CD8-positive, alpha-beta memory T cell (primary cell): ENCODE results near the gene RFX3. TPM values are rescaled to one million over a fixed set of nuclear protein-coding genes. Genes with fewer than 3 reads are reported as not detected.
A peak's percentile ranks its signal among the peaks of the same experiment; 100 is the strongest.

ENCODE experiments used
- CTCF ChIA-PET: fragments of 350-600 bp; sonication (Branson Sonifier 250); formaldehyde crosslinking; loops from one replicate; lab custom pipeline; 2021; ENCODE audit warnings: antibody characterized with exemption; lab: Charles Lee
- POLR2A ChIA-PET: fragments of 350-600 bp; sonication (Branson Sonifier 250); formaldehyde crosslinking; loops from one replicate; lab custom pipeline; 2021; ENCODE audit warnings: antibody characterized with exemption; lab: Charles Lee
- DNase-seq, 5 donors: peaks; one replicate each; pipeline versions ENCODE4 v3.0.0 to v3.0.0-alpha.2; 2020 to 2022; ENCODE audit warnings: mixed read lengths in 1 of 5
- H3K27ac ChIP-seq: one replicate; pipeline ENCODE4 v1.7.0; 2013; ENCODE audit warnings: low read depth, mild to moderate bottlenecking, low read length, moderate library complexity
- H3K27me3 ChIP-seq: 2 replicates; pipeline ENCODE4 v1.7.0; 2013; ENCODE audit warnings: low read length, mild to moderate bottlenecking; ENCODE audit not compliant: insufficient read depth, poor library complexity, severe bottlenecking
- H3K36me3 ChIP-seq: 2 replicates; pipeline ENCODE4 v1.7.0; 2013; ENCODE audit warnings: mild to moderate bottlenecking, low read length, moderate library complexity; ENCODE audit not compliant: insufficient read depth
- H3K4me1 ChIP-seq: 2 replicates; pipeline ENCODE4 v1.7.0; 2013; ENCODE audit warnings: mild to moderate bottlenecking, low read length, moderate library complexity; ENCODE audit not compliant: insufficient read depth
- H3K4me3 ChIP-seq: 2 replicates; pipeline ENCODE4 v1.7.0; 2013; ENCODE audit warnings: mild to moderate bottlenecking, low read length
- H3K9me3 ChIP-seq: 2 replicates; pipeline ENCODE4 v1.7.0; 2013; ENCODE audit warnings: mild to moderate bottlenecking, low read length
- H3K27ac Mint-ChIP-seq, 8 donors: one replicate each; pipeline ENCODE4 v1.8.0; 2020 to 2021; ENCODE audit warnings: mixed read lengths in 8 of 8, mild to moderate bottlenecking in 6 of 8, inconsistent platforms in 3 of 8, moderate library complexity in 3 of 8
- H3K27me3 Mint-ChIP-seq, 2 donors: one replicate each; pipeline ENCODE4 v1.8.0; 2020 to 2021; ENCODE audit warnings: mixed read lengths in 2 of 2, mild to moderate bottlenecking in 1 of 2, moderate library complexity in 1 of 2
- H3K36me3 Mint-ChIP-seq, 3 donors: one replicate each; pipeline ENCODE4 v1.8.0; 2020 to 2021; ENCODE audit warnings: mixed read lengths in 3 of 3, inconsistent platforms in 1 of 3, mild to moderate bottlenecking in 1 of 3
- H3K4me1 Mint-ChIP-seq, 3 donors: one replicate each; pipeline ENCODE4 v1.8.0; 2020 to 2021; ENCODE audit warnings: mixed read lengths in 3 of 3, inconsistent platforms in 1 of 3, mild to moderate bottlenecking in 1 of 3
- H3K4me3 Mint-ChIP-seq, 7 donors: one replicate each; pipeline ENCODE4 v1.8.0; 2020 to 2021; ENCODE audit warnings: mixed read lengths in 7 of 7, mild to moderate bottlenecking in 6 of 7, moderate library complexity in 4 of 7, inconsistent platforms in 2 of 7
- H3K9me3 Mint-ChIP-seq, 5 donors: one replicate each; pipeline ENCODE4 v1.8.0; 2020 to 2022; ENCODE audit warnings: mixed read lengths in 5 of 5, mild to moderate bottlenecking in 3 of 5, moderate library complexity in 2 of 5, inconsistent platforms in 1 of 5
- polyA plus RNA-seq: library from polyadenylated mRNA; unstranded; fragments of 300-500 nt; fragmentation: Illumina TruSeq; gene quantifications from one replicate; pipeline ENCODE4 v1.2.3, GENCODE V29; 2021
- total RNA-seq, 2 experiments: library from RNA; stranded (reverse); gene quantifications; one replicate each; pipeline ENCODE4 v1.2.3, GENCODE V29; 2021

RFX3 gene
- total and polyA plus RNA-seq, 3 experiments from 2014 or later: 5.3 to 14.6 (median 14.1) TPM

- CTCF ChIA-PET: interaction anchor here (0.9 kb wide), 1 partner anchor 32 kb away, joined by 3 read pairs; no protein-coding TSS in a partner anchor
- no peaks in the 10 kb centered on the region for H3K36me3 ChIP-seq
- H3K27me3 Mint-ChIP-seq: no peaks in the 10 kb centered on the region
- H3K27ac ChIP-seq: no peak overlapping the region
- H3K4me3 Mint-ChIP-seq: no peak overlapping the region
- H3K9me3 Mint-ChIP-seq: peaks cover 0 to 2% (median 0%) of the 10 kb centered on the region in 5 donors
- peaks cover 0 to 7% (median 1%) of the 10 kb centered on the region in 3 donors for H3K36me3 Mint-ChIP-seq
- POLR2A ChIA-PET: interaction anchor here (1.8 kb wide), 1 partner anchor 53 kb away, joined by 7 read pairs; no protein-coding TSS in a partner anchor
- H3K9me3 ChIP-seq: no peaks in the 10 kb centered on the region
- peaks cover 23% of the 10 kb centered on the region for H3K4me1 ChIP-seq
- H3K27me3 ChIP-seq: no peaks in the 10 kb centered on the region
- H3K27ac Mint-ChIP-seq: peak overlapping the region in 1 of 8 donors; percentile 39
- no peak for DNase-seq
- no peak overlapping the region for H3K4me3 ChIP-seq
- peaks cover 36 to 49% (median 48%) of the 10 kb centered on the region in 3 donors for H3K4me1 Mint-ChIP-seq
Measured at GRCh38 chr9:3473405-3473804, 52.4 kb downstream of the RFX3 start.

GRCh38 chr9:3471883-3472282 lies 53.9 kb downstream of the RFX3 start:
- Histone ChIP-seq H3K4me3 (no peak overlapping the region), H3K27me3 (no peaks in the 10 kb centered on the region), H3K36me3 (no peaks in the 10 kb centered on the region), H3K27ac (no peak overlapping the region), H3K4me1 (peaks cover 25% of the 10 kb centered on the region), H3K9me3 (no peaks in the 10 kb centered on the region)
- ChIA-PET CTCF (no interaction called here), POLR2A (no interaction called here)
- no peaks in the 10 kb centered on the region for H3K27me3 Mint-ChIP-seq
- peaks cover 0 to 1% (median 0%) of the 10 kb centered on the region in 3 donors for H3K36me3 Mint-ChIP-seq
- peak overlapping the region in 1 of 8 donors; percentile 12 for H3K27ac Mint-ChIP-seq
- no peak for DNase-seq
- H3K4me1 Mint-ChIP-seq: peaks cover 27 to 43% (median 37%) of the 10 kb centered on the region in 3 donors
- no peak overlapping the region for H3K4me3 Mint-ChIP-seq
- H3K9me3 Mint-ChIP-seq: no peaks in the 10 kb centered on the region

- no peaks in the 10 kb centered on the region for H3K36me3 ChIP-seq
- H3K27ac ChIP-seq: no peak overlapping the region
- H3K4me1 ChIP-seq: peaks cover 14% of the 10 kb centered on the region
- H3K4me3 ChIP-seq: no peak overlapping the region
- H3K9me3 Mint-ChIP-seq: no peaks in the 10 kb centered on the region
- CTCF ChIA-PET: interaction anchor here (2.1 to 2.6 kb wide), 3 partner anchors 28 to 179 kb away, joined by 7 to 9 read pairs (median 9); no protein-coding TSS in a partner anchor
- no peak for DNase-seq
- no peak overlapping the region for H3K4me3 Mint-ChIP-seq
- no peaks in the 10 kb centered on the region for H3K27me3 ChIP-seq
- peaks cover 0 to 3% (median 1%) of the 10 kb centered on the region in 3 donors for H3K36me3 Mint-ChIP-seq
- no peaks in the 10 kb centered on the region for H3K27me3 Mint-ChIP-seq
- no peak overlapping the region for H3K27ac Mint-ChIP-seq
- H3K9me3 ChIP-seq: no peaks in the 10 kb centered on the region
- peaks cover 12 to 17% (median 13%) of the 10 kb centered on the region in 3 donors for H3K4me1 Mint-ChIP-seq
- POLR2A ChIA-PET: interaction anchor here (1.2 kb wide), 1 partner anchor 58 kb away, joined by 5 read pairs; no protein-coding TSS in a partner anchor
Measured at GRCh38 chr9:3468421-3469205, 57.2 kb downstream of the RFX3 start.

- ChIA-PET CTCF (interaction anchor here (0.6 to 2.6 kb wide), 12 partner anchors 9 to 871 kb away, joined by 3 to 9 read pairs (median 4); no protein-coding TSS in a partner anchor), POLR2A (interaction anchor here (1.2 kb wide), 1 partner anchor 59 kb away, joined by 5 read pairs; no protein-coding TSS in a partner anchor)
- Mint-ChIP-seq H3K4me1 (peaks cover 7 to 9% (median 7%) of the 10 kb centered on the region in 3 donors), H3K27ac (peak overlapping the region in 2 of 8 donors; percentile 75 to 85), H3K4me3 (peak overlapping the region in 1 of 7 donors; percentile 32), H3K36me3 (peaks cover 0 to 3% (median 1%) of the 10 kb centered on the region in 3 donors), H3K27me3 (no peaks in the 10 kb centered on the region), H3K9me3 (no peaks in the 10 kb centered on the region)
- Histone ChIP-seq H3K4me3 (no peak overlapping the region), H3K9me3 (no peaks in the 10 kb centered on the region), H3K27me3 (no peaks in the 10 kb centered on the region), H3K36me3 (no peaks in the 10 kb centered on the region), H3K27ac (no peak overlapping the region), H3K4me1 (peaks cover 8% of the 10 kb centered on the region)
- peak; percentile 25 to 75 (median 41) for DNase-seq
Measured at GRCh38 chr9:3467593-3468219, 58.1 kb downstream of the RFX3 start.

GRCh38 chr9:3464033-3464638 lies 61.7 kb downstream of the RFX3 start:
- CTCF ChIA-PET: no interaction called here
- H3K27ac Mint-ChIP-seq: no peak overlapping the region
- H3K9me3 Mint-ChIP-seq: no peaks in the 10 kb centered on the region
- Histone ChIP-seq H3K27me3 (no peaks in the 10 kb centered on the region), H3K27ac (no peak overlapping the region), H3K4me3 (no peak overlapping the region), H3K4me1 (peaks cover 8% of the 10 kb centered on the region), H3K9me3 (no peaks in the 10 kb centered on the region), H3K36me3 (no peaks in the 10 kb centered on the region)
- no peak overlapping the region for H3K4me3 Mint-ChIP-seq
- peaks cover 0 to 4% (median 0%) of the 10 kb centered on the region in 3 donors for H3K36me3 Mint-ChIP-seq
- no peaks in the 10 kb centered on the region for H3K27me3 Mint-ChIP-seq
- H3K4me1 Mint-ChIP-seq: peaks cover 5 to 9% (median 7%) of the 10 kb centered on the region in 3 donors
- POLR2A ChIA-PET: no interaction called here
- DNase-seq: no peak

- CTCF ChIA-PET: interaction anchor here (1.0 kb wide), 1 partner anchor 8 kb away, joined by 4 read pairs; no protein-coding TSS in a partner anchor
- H3K4me3 Mint-ChIP-seq: no peak overlapping the region
Measured at GRCh38 chr9:3458806-3459475, 66.9 kb downstream of the RFX3 start.

GRCh38 chr9:3457175-3457574 lies 68.6 kb downstream of the RFX3 start:
- H3K4me1 ChIP-seq: no peaks in the 10 kb centered on the region
- H3K36me3 ChIP-seq: no peaks in the 10 kb centered on the region
- DNase-seq: no peak
- Mint-ChIP-seq H3K27me3 (no peaks in the 10 kb centered on the region), H3K36me3 (peaks cover under 1 to 6% (median 3%) of the 10 kb centered on the region in 3 donors), H3K9me3 (no peaks in the 10 kb centered on the region), H3K27ac (no peak overlapping the region), H3K4me1 (peaks cover 0 to 5% (median 4%) of the 10 kb centered on the region in 3 donors), H3K4me3 (no peak overlapping the region)
- H3K4me3 ChIP-seq: no peak overlapping the region
- H3K27ac ChIP-seq: no peak overlapping the region
- no peaks in the 10 kb centered on the region for H3K9me3 ChIP-seq
- POLR2A ChIA-PET: no interaction called here
- CTCF ChIA-PET: interaction anchor here (0.9 kb wide), 1 partner anchor 10 kb away, joined by 3 read pairs; no protein-coding TSS in a partner anchor
- H3K27me3 ChIP-seq: no peaks in the 10 kb centered on the region

More at GRCh38 chr9:3458806-3459475, 66.9 kb downstream of the RFX3 start:
- no peaks in the 10 kb centered on the region for H3K36me3 ChIP-seq
- no peak overlapping the region for H3K27ac Mint-ChIP-seq
- peaks cover 0 to 6% (median 5%) of the 10 kb centered on the region in 3 donors for H3K4me1 Mint-ChIP-seq
- H3K4me1 ChIP-seq: no peaks in the 10 kb centered on the region
- no peaks in the 10 kb centered on the region for H3K9me3 Mint-ChIP-seq
- no peak overlapping the region for H3K27ac ChIP-seq
- H3K27me3 Mint-ChIP-seq: no peaks in the 10 kb centered on the region
- H3K27me3 ChIP-seq: no peaks in the 10 kb centered on the region
- peaks cover 0 to 6% (median 3%) of the 10 kb centered on the region in 3 donors for H3K36me3 Mint-ChIP-seq
- H3K4me3 ChIP-seq: no peak overlapping the region
- no peak for DNase-seq
- no peaks in the 10 kb centered on the region for H3K9me3 ChIP-seq
- POLR2A ChIA-PET: no interaction called here
